GM23338 (cell line): Measurements from ENCODE around the gene CLDN3.

Source experiments
- CREB1 ChIP-seq: fragments of 250-450 bp; sonication (Bioruptor Pico); IDR thresholded peaks from 2 replicates; pipeline ENCODE4 v1.5.0; 2020; ENCODE audit warnings: low read depth, mild to moderate bottlenecking, moderate library complexity
- EZH2 ChIP-seq: fragments of 200-600 bp; sonication (generic); IDR thresholded peaks from one replicate; pipeline ENCODE4 v1.8.0; 2017; ENCODE audit warnings: antibody characterized with exemption, mild to moderate bottlenecking, low read depth; ENCODE audit not compliant: unreplicated experiment
- EZH2phosphoT487 ChIP-seq: fragments of 200-600 bp; sonication (generic); IDR thresholded peaks from one replicate; pipeline ENCODE4 v1.8.1; 2018; ENCODE audit warnings: antibody characterized with exemption; ENCODE audit not compliant: unreplicated experiment
- POLR2AphosphoS5 ChIP-seq: IDR thresholded peaks from 2 replicates; pipeline ENCODE4 v1.6.1; 2016; ENCODE audit warnings: antibody characterized with exemption, low read depth
- TF ChIP-seq, protein P1 (sequence below), 2 experiments: fragments of 200-600 bp in 1 of 2; sonication (generic) in 1 of 2; conservative IDR thresholded peaks; 2 replicates each; pipeline versions ENCODE4 v1.5.1 to v1.6.1; 2016 to 2017; ENCODE audit warnings: antibody characterized with exemption in 2 of 2, low read depth in 2 of 2, mild to moderate bottlenecking in 2 of 2, moderate library complexity in 1 of 2
- TF ChIP-seq, protein P2 (sequence below): IDR thresholded peaks from one replicate; pipeline ENCODE4 v1.6.1; 2018; ENCODE audit warnings: antibody characterized with exemption; ENCODE audit not compliant: unreplicated experiment

DNA sequence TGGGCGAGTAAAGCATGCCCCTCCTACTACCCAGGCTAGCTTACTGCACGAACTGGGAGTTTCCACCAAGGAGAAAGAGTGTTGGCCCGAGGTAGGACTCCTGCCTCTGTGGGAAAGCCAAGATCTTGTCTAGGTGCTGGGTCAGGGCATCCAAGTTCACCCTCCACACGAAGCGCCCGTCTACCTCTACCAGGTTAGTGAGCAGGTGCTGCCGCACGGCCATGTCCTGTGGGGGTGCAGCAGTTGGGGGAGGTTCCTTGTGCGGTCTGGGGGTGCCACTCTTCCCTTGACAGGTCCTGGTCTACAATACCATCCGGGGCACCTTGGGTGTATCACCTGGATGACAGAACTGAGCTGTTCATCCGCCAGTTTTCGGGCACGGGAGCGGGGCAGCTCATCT lies 33.2 kb downstream of the CLDN3 start:
- TF ChIP-seq EZH2, result no peak
- TF ChIP-seq, protein P1, sequence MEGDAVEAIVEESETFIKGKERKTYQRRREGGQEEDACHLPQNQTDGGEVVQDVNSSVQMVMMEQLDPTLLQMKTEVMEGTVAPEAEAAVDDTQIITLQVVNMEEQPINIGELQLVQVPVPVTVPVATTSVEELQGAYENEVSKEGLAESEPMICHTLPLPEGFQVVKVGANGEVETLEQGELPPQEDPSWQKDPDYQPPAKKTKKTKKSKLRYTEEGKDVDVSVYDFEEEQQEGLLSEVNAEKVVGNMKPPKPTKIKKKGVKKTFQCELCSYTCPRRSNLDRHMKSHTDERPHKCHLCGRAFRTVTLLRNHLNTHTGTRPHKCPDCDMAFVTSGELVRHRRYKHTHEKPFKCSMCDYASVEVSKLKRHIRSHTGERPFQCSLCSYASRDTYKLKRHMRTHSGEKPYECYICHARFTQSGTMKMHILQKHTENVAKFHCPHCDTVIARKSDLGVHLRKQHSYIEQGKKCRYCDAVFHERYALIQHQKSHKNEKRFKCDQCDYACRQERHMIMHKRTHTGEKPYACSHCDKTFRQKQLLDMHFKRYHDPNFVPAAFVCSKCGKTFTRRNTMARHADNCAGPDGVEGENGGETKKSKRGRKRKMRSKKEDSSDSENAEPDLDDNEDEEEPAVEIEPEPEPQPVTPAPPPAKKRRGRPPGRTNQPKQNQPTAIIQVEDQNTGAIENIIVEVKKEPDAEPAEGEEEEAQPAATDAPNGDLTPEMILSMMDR (conservative IDR thresholded peaks at IDR 0.05; ENCODE audit: low read depth in 2 of 2), result no peak
- TF ChIP-seq, protein P2, sequence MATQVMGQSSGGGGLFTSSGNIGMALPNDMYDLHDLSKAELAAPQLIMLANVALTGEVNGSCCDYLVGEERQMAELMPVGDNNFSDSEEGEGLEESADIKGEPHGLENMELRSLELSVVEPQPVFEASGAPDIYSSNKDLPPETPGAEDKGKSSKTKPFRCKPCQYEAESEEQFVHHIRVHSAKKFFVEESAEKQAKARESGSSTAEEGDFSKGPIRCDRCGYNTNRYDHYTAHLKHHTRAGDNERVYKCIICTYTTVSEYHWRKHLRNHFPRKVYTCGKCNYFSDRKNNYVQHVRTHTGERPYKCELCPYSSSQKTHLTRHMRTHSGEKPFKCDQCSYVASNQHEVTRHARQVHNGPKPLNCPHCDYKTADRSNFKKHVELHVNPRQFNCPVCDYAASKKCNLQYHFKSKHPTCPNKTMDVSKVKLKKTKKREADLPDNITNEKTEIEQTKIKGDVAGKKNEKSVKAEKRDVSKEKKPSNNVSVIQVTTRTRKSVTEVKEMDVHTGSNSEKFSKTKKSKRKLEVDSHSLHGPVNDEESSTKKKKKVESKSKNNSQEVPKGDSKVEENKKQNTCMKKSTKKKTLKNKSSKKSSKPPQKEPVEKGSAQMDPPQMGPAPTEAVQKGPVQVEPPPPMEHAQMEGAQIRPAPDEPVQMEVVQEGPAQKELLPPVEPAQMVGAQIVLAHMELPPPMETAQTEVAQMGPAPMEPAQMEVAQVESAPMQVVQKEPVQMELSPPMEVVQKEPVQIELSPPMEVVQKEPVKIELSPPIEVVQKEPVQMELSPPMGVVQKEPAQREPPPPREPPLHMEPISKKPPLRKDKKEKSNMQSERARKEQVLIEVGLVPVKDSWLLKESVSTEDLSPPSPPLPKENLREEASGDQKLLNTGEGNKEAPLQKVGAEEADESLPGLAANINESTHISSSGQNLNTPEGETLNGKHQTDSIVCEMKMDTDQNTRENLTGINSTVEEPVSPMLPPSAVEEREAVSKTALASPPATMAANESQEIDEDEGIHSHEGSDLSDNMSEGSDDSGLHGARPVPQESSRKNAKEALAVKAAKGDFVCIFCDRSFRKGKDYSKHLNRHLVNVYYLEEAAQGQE, result no peak
- no peak for TF ChIP-seq POLR2AphosphoS5
- TF ChIP-seq EZH2phosphoT487, result no peak
- no peak for TF ChIP-seq CREB1 (CRISPR knock-in tag)
